Esophagus mucosa (tissue), 1 donor: ENCODE data around the gene RALA. TPM values are rescaled to one million over a fixed set of nuclear protein-coding genes. Genes with fewer than 3 reads are reported as not detected.
A peak's percentile ranks its signal among the peaks of the same experiment; 100 is the strongest.
"Not testable (repeated sequence)": the region's sequence is repeated elsewhere in the genome, so short reads cannot be mapped to it uniquely, and the experiment has no call there.

ENCODE experiments used
- ATAC-seq: fragments of 200-7000 bp; cut with Tn5 transposase; one replicate; pipeline ENCODE4 v1.9.1; 2020
- total RNA-seq: library from RNA; stranded (reverse); gene quantifications from one replicate; pipeline ENCODE4 v1.2.4, GENCODE V29; 2023
- donor health status: DM: yes; HTN: yes; CAD: no.

Gene RALA
- total RNA-seq, 1 donor from 2014 or later: 48.2 TPM

GRCh38 chr7:39733881-39734632 is 110.7 kb downstream of the RALA start:
- ATAC-seq: peak; percentile 28

GRCh38 chr7:39734633-39735004 is 111.2 kb downstream of the RALA start:
- no peak for ATAC-seq

- no peak for ATAC-seq
These were observed 112.5 kb downstream of the RALA start for GRCh38 chr7:39735903-39736302.

- ATAC-seq: peak; percentile 49
These were observed 118.7 kb downstream of the RALA start for GRCh38 chr7:39741942-39742623.

GRCh38 chr7:39744620-39745019 is 121.2 kb downstream of the RALA start:
- no peak for ATAC-seq

- no peak for ATAC-seq
These were observed 121.9 kb downstream of the RALA start for GRCh38 chr7:39745320-39745719.

- ATAC-seq: peak; percentile 63
These were observed 122.9 kb downstream of the RALA start for GRCh38 chr7:39746103-39746819.

GRCh38 chr7:39749177-39749576 is 125.8 kb downstream of the RALA start:
- ATAC-seq: no peak

GRCh38 chr7:39749717-39750116 is 126.3 kb downstream of the RALA start:
- ATAC-seq: no peak

- ATAC-seq: no peak
These were observed 127.1 kb downstream of the RALA start for GRCh38 chr7:39750253-39751077.

- ATAC-seq: not testable (repeated sequence)
These were observed 129.9 kb downstream of the RALA start for GRCh38 chr7:39753237-39753636.

- ATAC-seq: no peak
These were observed 130.5 kb downstream of the RALA start for GRCh38 chr7:39753823-39754325.

- no peak for ATAC-seq
These were observed 131.2 kb downstream of the RALA start for GRCh38 chr7:39754326-39755120.

- no peak for ATAC-seq
These were observed 134.2 kb downstream of the RALA start for GRCh38 chr7:39757604-39758003.

Other genes with a start within 250 kb of the RALA start
- 12.0 TPM for gene YAE1, start 57.2 kb upstream of the RALA start, total RNA-seq